ENCODE data around the gene ATP9A.

Gene ATP9A

GRCh38 chr20:51766994-51767866, 960 bp downstream of the ATP9A start:
- TF ChIP-seq TAF1 (IDR thresholded peaks at IDR 0.05; ENCODE audit: borderline replicate concordance, insufficient read depth, low read length): no peak

GRCh38 chr20:51763965-51764602, 4.1 kb downstream of the ATP9A start:
- no peak for TF ChIP-seq FOXP2 (optimal IDR thresholded peaks at IDR 0.05; ENCODE audit: borderline replicate concordance, extremely low read depth, extremely low read length, insufficient read depth)
- TF ChIP-seq TAF1 (IDR thresholded peaks at IDR 0.05; ENCODE audit: borderline replicate concordance, insufficient read depth, low read length): no peak
- no peak for TF ChIP-seq POLR2AphosphoS5 (IDR thresholded peaks at IDR 0.05; ENCODE audit: low read depth, low read length)
- TF ChIP-seq REST (IDR thresholded peaks at IDR 0.05; ENCODE audit: insufficient read depth in 1 of 2, low read depth in 2 of 2, low read length in 2 of 2): no peak
- no peak for TF ChIP-seq SIN3A (IDR thresholded peaks at IDR 0.05; ENCODE audit: borderline replicate concordance, insufficient read depth, low read length)

GRCh38 chr20:51760905-51761546, 7.2 kb downstream of the ATP9A start:
- TF ChIP-seq SIN3A (IDR thresholded peaks at IDR 0.05; ENCODE audit: borderline replicate concordance, insufficient read depth, low read length): no peak
- TF ChIP-seq REST (IDR thresholded peaks at IDR 0.05; ENCODE audit: insufficient read depth in 1 of 2, low read depth in 2 of 2, low read length in 2 of 2): no peak
- TF ChIP-seq POLR2AphosphoS5 (IDR thresholded peaks at IDR 0.05; ENCODE audit: low read depth, low read length): no peak
- no peak for TF ChIP-seq TAF1 (IDR thresholded peaks at IDR 0.05; ENCODE audit: borderline replicate concordance, insufficient read depth, low read length)
- TF ChIP-seq FOXP2 (optimal IDR thresholded peaks at IDR 0.05; ENCODE audit: borderline replicate concordance, extremely low read depth, extremely low read length, insufficient read depth): no peak

- TF ChIP-seq POLR2AphosphoS5 (IDR thresholded peaks at IDR 0.05; ENCODE audit: low read depth, low read length) (no peak), TAF1 (IDR thresholded peaks at IDR 0.05; ENCODE audit: borderline replicate concordance, insufficient read depth, low read length) (no peak), REST (IDR thresholded peaks at IDR 0.05; ENCODE audit: insufficient read depth in 1 of 2, low read depth in 2 of 2, low read length in 2 of 2) (no peak), FOXP2 (optimal IDR thresholded peaks at IDR 0.05; ENCODE audit: borderline replicate concordance, extremely low read depth, extremely low read length, insufficient read depth) (no peak), SIN3A (IDR thresholded peaks at IDR 0.05; ENCODE audit: borderline replicate concordance, insufficient read depth, low read length) (no peak)
These were observed 8.2 kb downstream of the ATP9A start for GRCh38 chr20:51759769-51760510.

GRCh38 chr20:51758978-51759544, 9.1 kb downstream of the ATP9A start:
- no peak for TF ChIP-seq FOXP2 (optimal IDR thresholded peaks at IDR 0.05; ENCODE audit: borderline replicate concordance, extremely low read depth, extremely low read length, insufficient read depth)
- no peak for TF ChIP-seq POLR2AphosphoS5 (IDR thresholded peaks at IDR 0.05; ENCODE audit: low read depth, low read length)
- TF ChIP-seq TAF1 (IDR thresholded peaks at IDR 0.05; ENCODE audit: borderline replicate concordance, insufficient read depth, low read length): no peak
- TF ChIP-seq SIN3A (IDR thresholded peaks at IDR 0.05; ENCODE audit: borderline replicate concordance, insufficient read depth, low read length): no peak
- no peak for TF ChIP-seq REST (IDR thresholded peaks at IDR 0.05; ENCODE audit: insufficient read depth in 1 of 2, low read depth in 2 of 2, low read length in 2 of 2)

Measured in PFSK-1 (cell line).